PFSK-1 (cell line): ENCODE results near the gene BCR.

Experiments used
- POLR2AphosphoS5 ChIP-seq: IDR thresholded peaks from 2 replicates; pipeline ENCODE4 v1.6.1; 2012; ENCODE audit warnings: low read depth, mild to moderate bottlenecking, control low read depth, low read length, moderate library complexity
- SIN3A ChIP-seq: IDR thresholded peaks from 2 replicates; pipeline ENCODE4 v1.6.1; 2012; ENCODE audit warnings: mild to moderate bottlenecking, low read length, moderate library complexity, borderline replicate concordance; ENCODE audit not compliant: insufficient read depth
- TAF1 ChIP-seq: IDR thresholded peaks from 2 replicates; pipeline ENCODE4 v1.6.1; 2012; ENCODE audit warnings: low read length, control low read depth, borderline replicate concordance; ENCODE audit not compliant: insufficient read depth
- TF ChIP-seq, protein P1 (sequence below), 2 experiments: IDR thresholded peaks; 2 replicates each; pipeline versions ENCODE4 v1.6.1 to v1.8.0; 2011 to 2012; ENCODE audit warnings: low read depth in 2 of 2, low read length in 2 of 2, control low read depth in 1 of 2, inconsistent platforms in 1 of 2, mild to moderate bottlenecking in 1 of 2, moderate library complexity in 1 of 2; ENCODE audit not compliant: insufficient read depth in 1 of 2

DNA sequence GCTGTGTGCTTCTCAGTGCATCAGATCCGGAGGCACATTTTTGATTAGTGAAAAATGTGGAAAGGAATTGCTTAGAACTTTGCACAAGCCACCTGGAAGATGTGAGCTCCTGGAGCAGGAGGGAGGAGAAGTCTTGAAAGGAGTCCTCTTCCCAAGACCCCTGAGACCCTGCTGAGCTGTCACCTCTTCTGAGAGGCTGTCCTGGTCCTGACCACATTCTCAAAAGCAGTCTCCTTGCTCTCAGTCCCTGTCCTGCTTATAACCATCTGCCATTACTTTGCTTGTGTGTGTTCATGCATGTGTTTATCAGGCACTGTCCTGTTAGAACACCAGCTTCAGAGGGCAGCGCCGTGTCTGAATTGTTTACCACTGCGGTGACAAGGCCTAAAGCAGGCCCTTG is 86.5 kb downstream of the BCR start:
- TF ChIP-seq POLR2AphosphoS5 (no peak), TAF1 (no peak), SIN3A (no peak)
- TF ChIP-seq, protein P1, sequence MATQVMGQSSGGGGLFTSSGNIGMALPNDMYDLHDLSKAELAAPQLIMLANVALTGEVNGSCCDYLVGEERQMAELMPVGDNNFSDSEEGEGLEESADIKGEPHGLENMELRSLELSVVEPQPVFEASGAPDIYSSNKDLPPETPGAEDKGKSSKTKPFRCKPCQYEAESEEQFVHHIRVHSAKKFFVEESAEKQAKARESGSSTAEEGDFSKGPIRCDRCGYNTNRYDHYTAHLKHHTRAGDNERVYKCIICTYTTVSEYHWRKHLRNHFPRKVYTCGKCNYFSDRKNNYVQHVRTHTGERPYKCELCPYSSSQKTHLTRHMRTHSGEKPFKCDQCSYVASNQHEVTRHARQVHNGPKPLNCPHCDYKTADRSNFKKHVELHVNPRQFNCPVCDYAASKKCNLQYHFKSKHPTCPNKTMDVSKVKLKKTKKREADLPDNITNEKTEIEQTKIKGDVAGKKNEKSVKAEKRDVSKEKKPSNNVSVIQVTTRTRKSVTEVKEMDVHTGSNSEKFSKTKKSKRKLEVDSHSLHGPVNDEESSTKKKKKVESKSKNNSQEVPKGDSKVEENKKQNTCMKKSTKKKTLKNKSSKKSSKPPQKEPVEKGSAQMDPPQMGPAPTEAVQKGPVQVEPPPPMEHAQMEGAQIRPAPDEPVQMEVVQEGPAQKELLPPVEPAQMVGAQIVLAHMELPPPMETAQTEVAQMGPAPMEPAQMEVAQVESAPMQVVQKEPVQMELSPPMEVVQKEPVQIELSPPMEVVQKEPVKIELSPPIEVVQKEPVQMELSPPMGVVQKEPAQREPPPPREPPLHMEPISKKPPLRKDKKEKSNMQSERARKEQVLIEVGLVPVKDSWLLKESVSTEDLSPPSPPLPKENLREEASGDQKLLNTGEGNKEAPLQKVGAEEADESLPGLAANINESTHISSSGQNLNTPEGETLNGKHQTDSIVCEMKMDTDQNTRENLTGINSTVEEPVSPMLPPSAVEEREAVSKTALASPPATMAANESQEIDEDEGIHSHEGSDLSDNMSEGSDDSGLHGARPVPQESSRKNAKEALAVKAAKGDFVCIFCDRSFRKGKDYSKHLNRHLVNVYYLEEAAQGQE (IDR thresholded peaks at IDR 0.05; ENCODE audit: insufficient read depth in 1 of 2, low read depth in 2 of 2, low read length in 2 of 2), result no peak
